Sigmoid colon (tissue), 7 donors: ENCODE measurements around the gene PDE9A. TPM values are rescaled to one million over a fixed set of nuclear protein-coding genes. Genes with fewer than 3 reads are reported as not detected.

ENCODE experiments used
- DNase-seq: peaks from one replicate; pipeline ENCODE4 v3.0.0-alpha.2; 2019
- H3K27ac ChIP-seq, 4 donors: fragments of 200-600 bp; sonication (generic); one replicate each; pipeline ENCODE4 v1.5.1; 2016 to 2019; ENCODE audit warnings: mild to moderate bottlenecking in 1 of 4
- H3K27me3 ChIP-seq, 3 donors: fragments of 200-600 bp; sonication (generic); one replicate each; pipeline ENCODE4 v1.5.1; 2019; ENCODE audit warnings: mild to moderate bottlenecking in 1 of 3
- H3K36me3 ChIP-seq, 4 donors: fragments of 200-600 bp; sonication (generic); one replicate each; pipeline ENCODE4 v1.5.1; 2016 to 2019
- H3K4me1 ChIP-seq, 4 donors: fragments of 200-600 bp; sonication (generic); one replicate each; pipeline ENCODE4 v1.5.1; 2017 to 2019
- H3K4me3 ChIP-seq, 4 donors: fragments of 200-600 bp; sonication (generic); one replicate each; pipeline ENCODE4 v1.5.1; 2017 to 2019; ENCODE audit warnings: mild to moderate bottlenecking in 2 of 4, moderate library complexity in 1 of 4
- H3K9me3 ChIP-seq, 4 donors: fragments of 200-600 bp in 3 of 4; sonication (generic) in 3 of 4; one replicate each; pipeline versions ENCODE4 v1.5.1 to v1.6.1; 2013 to 2019
- CTCF ChIP-seq, 4 experiments: fragments of 450-650 bp in 3 of 4; fragments of 200-600 bp in 1 of 4; IDR thresholded peaks; one replicate each; pipeline ENCODE4 v1.5.1; 2016 to 2019; ENCODE audit warnings: antibody characterized with exemption in 4 of 4, mild to moderate bottlenecking in 3 of 4, moderate library complexity in 2 of 4
- EP300 ChIP-seq, 4 donors: sonication (generic); formaldehyde crosslinking; IDR thresholded peaks; one replicate each; pipeline ENCODE4 v1.6.1; 2017; ENCODE audit warnings: antibody characterized with exemption in 4 of 4
- POLR2A ChIP-seq, 2 donors: fragments of 450-650 bp; IDR thresholded peaks; one replicate each; pipeline ENCODE4 v1.6.1; 2016; ENCODE audit warnings: antibody characterized with exemption in 2 of 2, mild to moderate bottlenecking in 2 of 2, moderate library complexity in 2 of 2
- POLR2AphosphoS5 ChIP-seq, 4 donors: sonication (generic); formaldehyde crosslinking; IDR thresholded peaks; one replicate each; pipeline ENCODE4 v1.6.1; 2017; ENCODE audit warnings: antibody characterized with exemption in 4 of 4
- WGBS, 2 donors: extraction: QIAGEN DNeasy Blood & Tissue Kit; methylation state at CpG; one replicate each; pipeline ENCODE4 v1.1.7; 2013; 5-methylcytosine and 5-hydroxymethylcytosine counted together
- intact Hi-C: fragments of 100-400 bp; cut with DNase I; formaldehyde crosslinking; loops from one replicate; pipeline ENCODE4 v1.15.1; 2023
- polyA plus RNA-seq, 3 donors: library from polyadenylated mRNA; stranded (reverse); fragments of 200-250 nt; gene quantifications; one replicate each; pipeline ENCODE4 v1.2.3, GENCODE V29; 2013
- total RNA-seq, 4 donors: library from RNA; depleted of rRNA; stranded (reverse); fragments of >200 nt; gene quantifications; one replicate each; pipeline ENCODE4 v1.1.0, GENCODE V29; 2016
- donor health status: healthy with polysubstance abuse.
- donor health status: Bipolar disorder and iron deficiency.
- donor health status: healthy.

The PDE9A gene
- total and polyA plus RNA-seq, 7 donors: 71.6 to 433 (median 102) TPM

DNA sequence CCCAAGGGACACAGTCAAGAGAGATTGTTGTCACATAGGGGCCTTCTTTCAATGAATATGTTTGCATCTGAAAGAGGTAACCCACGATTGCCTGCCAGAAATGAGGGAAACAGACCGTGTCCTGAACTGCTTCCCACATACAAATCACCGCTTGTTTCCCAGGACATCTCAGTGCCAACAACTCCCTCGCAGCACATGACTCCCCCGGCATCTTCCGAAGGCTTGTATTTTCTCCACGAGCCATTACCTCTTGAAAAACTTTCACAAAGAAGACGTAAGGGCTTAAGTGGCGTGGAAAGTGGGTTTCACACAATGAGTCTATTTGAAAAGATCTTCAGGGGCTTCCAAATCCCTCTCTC is 31.6 kb upstream of the PDE9A start:
- Histone ChIP-seq H3K4me3 (no peak overlapping the region), H3K4me1 (peaks cover 0 to 5% (median 2%) of the 10 kb centered on the region in 4 donors), H3K27ac (peak overlapping the region in 2 of 4 donors; percentile 31 to 35), H3K36me3 (no peaks in the 10 kb centered on the region), H3K9me3 (no peaks in the 10 kb centered on the region), H3K27me3 (peaks cover 0 to 39% (median 20%) of the 10 kb centered on the region in 3 donors)
- intact Hi-C loops: no loop called here
- no peak for TF ChIP-seq EP300 (IDR thresholded peaks at IDR 0.05)
- no peak for TF ChIP-seq CTCF (IDR thresholded peaks at IDR 0.05)
- TF ChIP-seq POLR2AphosphoS5 (IDR thresholded peaks at IDR 0.05): no peak
- no peak for TF ChIP-seq POLR2A (IDR thresholded peaks at IDR 0.05)
- WGBS, 2 donors: 85 to 90% methylated on average over 9 of the region's 9 CpGs
- no peak for DNase-seq

GRCh38 chr21:42622284-42622683 is 31.1 kb upstream of the PDE9A start:
- Histone ChIP-seq H3K4me3 (no peak overlapping the region), H3K27me3 (peaks cover 0 to 34% (median 15%) of the 10 kb centered on the region in 3 donors), H3K36me3 (no peaks in the 10 kb centered on the region), H3K4me1 (peaks cover 0 to under 1% (median 0%) of the 10 kb centered on the region in 4 donors), H3K27ac (peak overlapping the region in 1 of 4 donors; percentile 35), H3K9me3 (no peaks in the 10 kb centered on the region)
- intact Hi-C loops: no loop called here
- 95% methylated on average over 7 of the region's 7 CpGs for WGBS, 2 donors
- DNase-seq: no peak
- TF ChIP-seq EP300 (IDR thresholded peaks at IDR 0.05) (no peak), POLR2AphosphoS5 (IDR thresholded peaks at IDR 0.05) (peak in 2 of 4 donors; percentile 18 to 28)

DNA sequence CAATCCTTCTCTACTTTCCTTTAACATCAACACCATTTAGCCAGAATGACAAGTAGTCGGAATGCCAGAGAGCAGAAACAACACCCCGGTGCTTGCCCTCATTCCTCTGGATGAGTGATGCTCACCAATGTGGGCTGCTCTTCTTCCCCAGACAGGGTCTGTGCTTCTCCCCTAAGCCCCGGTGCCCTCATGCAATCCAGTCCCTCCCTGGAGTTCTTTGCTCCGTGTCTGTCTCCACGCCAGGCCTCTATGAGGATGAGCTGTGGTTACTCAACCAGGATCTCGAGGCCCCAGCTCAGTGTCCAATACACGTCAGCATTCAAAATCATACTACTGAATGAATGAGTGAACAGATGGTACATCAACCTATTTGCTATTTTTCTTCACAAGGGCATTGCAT is 29.7 kb upstream of the PDE9A start:
- intact Hi-C loops: no loop called here
- peak; percentile 40 for DNase-seq
- 80 to 89% methylated on average over 7 of the region's 7 CpGs for WGBS, 2 donors

GRCh38 chr21:42624095-42624790 is 29.2 kb upstream of the PDE9A start:
- Histone ChIP-seq H3K36me3 (no peaks in the 10 kb centered on the region), H3K27me3 (peaks cover 0 to 14% (median 0%) of the 10 kb centered on the region in 3 donors), H3K4me3 (no peak overlapping the region), H3K9me3 (no peaks in the 10 kb centered on the region), H3K27ac (no peak overlapping the region), H3K4me1 (no peaks in the 10 kb centered on the region)
- intact Hi-C loops: no loop called here
- 15 to 39% methylated on average over 13 of the region's 13 CpGs for WGBS, 2 donors
- TF ChIP-seq EP300 (IDR thresholded peaks at IDR 0.05): no peak
- no peak for TF ChIP-seq CTCF (IDR thresholded peaks at IDR 0.05)
- no peak for TF ChIP-seq POLR2A (IDR thresholded peaks at IDR 0.05)
- no peak for TF ChIP-seq POLR2AphosphoS5 (IDR thresholded peaks at IDR 0.05)
- DNase-seq: peak; percentile 17

More for the DNA sequence above, 29.7 kb upstream of the PDE9A start:
- Histone ChIP-seq H3K4me3 (no peak overlapping the region), H3K9me3 (no peaks in the 10 kb centered on the region), H3K4me1 (no peaks in the 10 kb centered on the region), H3K36me3 (no peaks in the 10 kb centered on the region), H3K27ac (no peak overlapping the region), H3K27me3 (peaks cover 0 to 20% (median 1%) of the 10 kb centered on the region in 3 donors)
- no peak for TF ChIP-seq CTCF (IDR thresholded peaks at IDR 0.05)
- TF ChIP-seq POLR2AphosphoS5 (IDR thresholded peaks at IDR 0.05): no peak
- TF ChIP-seq POLR2A (IDR thresholded peaks at IDR 0.05): no peak
- TF ChIP-seq EP300 (IDR thresholded peaks at IDR 0.05): no peak

- Histone ChIP-seq H3K9me3 (no peaks in the 10 kb centered on the region), H3K27ac (no peak overlapping the region), H3K4me3 (no peak overlapping the region), H3K4me1 (no peaks in the 10 kb centered on the region), H3K27me3 (peaks cover 0 to 7% (median 0%) of the 10 kb centered on the region in 3 donors), H3K36me3 (no peaks in the 10 kb centered on the region)
- peak; percentile 4 for DNase-seq
- intact Hi-C loops: no loop called here
- WGBS, 2 donors: 81% methylated on average over 6 of the region's 6 CpGs
- no peak for TF ChIP-seq EP300 (IDR thresholded peaks at IDR 0.05)
- TF ChIP-seq POLR2AphosphoS5 (IDR thresholded peaks at IDR 0.05): no peak
- TF ChIP-seq CTCF (IDR thresholded peaks at IDR 0.05): no peak
- no peak for TF ChIP-seq POLR2A (IDR thresholded peaks at IDR 0.05)
Observed at GRCh38 chr21:42624936-42625335, 28.5 kb upstream of the PDE9A start.
